Subcutaneous abdominal adipose tissue (tissue), 5 donors: Measurements from ENCODE around the gene FOSB.

Source experiments
- H3K27ac ChIP-seq: one replicate; pipeline ENCODE4 v1.7.0; 2013; ENCODE audit warnings: low read depth, mild to moderate bottlenecking, inconsistent platforms, low read length, moderate library complexity
- H3K27me3 ChIP-seq, 5 donors: one replicate each; pipeline ENCODE4 v1.7.0; 2013; ENCODE audit warnings: low read length in 5 of 5, inconsistent platforms in 1 of 5; ENCODE audit not compliant: control insufficient read depth in 5 of 5, insufficient read depth in 4 of 5
- H3K36me3 ChIP-seq, 5 donors: one replicate each; pipeline ENCODE4 v1.7.0; 2013; ENCODE audit warnings: low read length in 5 of 5; ENCODE audit not compliant: control insufficient read depth in 5 of 5, insufficient read depth in 5 of 5
- H3K4me1 ChIP-seq, 5 donors: one replicate each; pipeline ENCODE4 v1.7.0; 2013; ENCODE audit warnings: low read length in 5 of 5, mild to moderate bottlenecking in 3 of 5, moderate library complexity in 1 of 5; ENCODE audit not compliant: control insufficient read depth in 5 of 5, insufficient read depth in 5 of 5
- H3K4me3 ChIP-seq, 5 donors: one replicate each; pipeline ENCODE4 v1.7.0; 2013; ENCODE audit warnings: low read length in 5 of 5, low read depth in 1 of 5
- H3K9ac ChIP-seq, 5 donors: one replicate each; pipeline ENCODE4 v1.7.0; 2013; ENCODE audit warnings: low read length in 5 of 5, mild to moderate bottlenecking in 4 of 5, moderate library complexity in 3 of 5
- H3K9me3 ChIP-seq, 5 donors: one replicate each; pipeline ENCODE4 v1.7.0; 2013; ENCODE audit warnings: low read length in 5 of 5; ENCODE audit not compliant: control insufficient read depth in 5 of 5
- donor health status: healthy.
- donor health status: healthy.
- donor health status: healthy.
- donor health status: healthy.
- donor health status: healthy.

Gene FOSB

DNA sequence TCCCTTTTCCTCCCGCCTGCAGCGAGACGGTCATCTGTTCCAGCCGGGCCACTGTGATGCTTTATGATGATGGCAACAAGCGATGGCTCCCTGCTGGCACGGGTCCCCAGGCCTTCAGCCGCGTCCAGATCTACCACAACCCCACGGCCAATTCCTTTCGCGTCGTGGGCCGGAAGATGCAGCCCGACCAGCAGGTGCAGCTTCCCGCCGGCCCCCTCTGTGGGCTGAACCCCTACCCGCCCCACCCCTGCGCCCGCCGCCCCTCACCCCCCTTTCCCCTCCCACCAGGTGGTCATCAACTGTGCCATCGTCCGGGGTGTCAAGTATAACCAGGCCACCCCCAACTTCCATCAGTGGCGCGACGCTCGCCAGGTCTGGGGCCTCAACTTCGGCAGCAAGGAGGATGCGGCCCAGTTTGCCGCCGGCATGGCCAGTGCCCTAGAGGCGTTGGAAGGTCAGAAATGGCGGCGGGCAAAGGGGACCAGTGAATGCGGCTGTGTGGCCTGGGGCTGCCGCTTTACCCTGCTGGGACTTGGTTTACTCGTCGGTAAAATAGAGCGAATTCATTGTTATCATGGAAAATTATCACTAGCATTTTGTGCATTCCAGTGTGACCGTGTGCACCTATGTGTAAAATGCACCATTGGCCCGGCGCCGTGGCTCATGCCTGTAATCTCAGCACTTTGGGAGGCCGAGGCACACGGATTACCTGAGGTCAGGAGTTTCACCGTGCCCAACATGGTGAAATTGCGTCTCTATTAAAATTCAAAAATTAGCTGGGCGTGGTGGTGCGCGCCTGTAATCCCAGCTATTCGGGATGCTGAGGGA lies 50.1 kb downstream of the FOSB start:
- peaks cover 13 to 44% (median 33%) of the 10 kb centered on the region in 5 donors for H3K4me1 ChIP-seq
- no peak overlapping the region for H3K27ac ChIP-seq

DNA sequence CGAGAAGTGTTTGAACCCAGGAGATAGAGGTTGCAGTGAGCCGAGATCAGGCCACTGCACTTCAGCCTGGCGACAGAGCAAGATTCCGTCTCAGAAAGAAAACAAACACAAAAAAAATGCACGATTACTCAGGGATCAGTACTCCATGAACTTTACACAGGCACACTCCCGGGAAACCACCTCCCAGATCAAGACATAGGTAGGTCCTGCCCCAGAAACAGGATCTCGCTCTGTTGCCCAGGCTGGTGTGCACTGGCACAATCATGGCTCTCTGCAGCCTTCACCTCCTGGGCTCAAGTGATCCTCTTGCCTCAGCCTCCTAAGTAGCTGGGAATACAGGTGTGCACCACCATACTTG lies 50.7 kb downstream of the FOSB start:
- Histone ChIP-seq H3K9me3 (no peaks in the 10 kb centered on the region), H3K36me3 (peaks cover 0 to 55% (median 36%) of the 10 kb centered on the region in 5 donors), H3K9ac (no peak overlapping the region), H3K4me1 (peaks cover 13 to 39% (median 30%) of the 10 kb centered on the region in 5 donors), H3K4me3 (no peak overlapping the region), H3K27me3 (no peaks in the 10 kb centered on the region), H3K27ac (no peak overlapping the region)

More for the DNA sequence above, 50.1 kb downstream of the FOSB start:
- H3K27me3 ChIP-seq = no peaks in the 10 kb centered on the region
- H3K4me3 ChIP-seq = no peak overlapping the region
- H3K36me3 ChIP-seq = peaks cover 0 to 53% (median 35%) of the 10 kb centered on the region in 5 donors
- no peak overlapping the region for H3K9ac ChIP-seq
- H3K9me3 ChIP-seq = no peaks in the 10 kb centered on the region

DNA sequence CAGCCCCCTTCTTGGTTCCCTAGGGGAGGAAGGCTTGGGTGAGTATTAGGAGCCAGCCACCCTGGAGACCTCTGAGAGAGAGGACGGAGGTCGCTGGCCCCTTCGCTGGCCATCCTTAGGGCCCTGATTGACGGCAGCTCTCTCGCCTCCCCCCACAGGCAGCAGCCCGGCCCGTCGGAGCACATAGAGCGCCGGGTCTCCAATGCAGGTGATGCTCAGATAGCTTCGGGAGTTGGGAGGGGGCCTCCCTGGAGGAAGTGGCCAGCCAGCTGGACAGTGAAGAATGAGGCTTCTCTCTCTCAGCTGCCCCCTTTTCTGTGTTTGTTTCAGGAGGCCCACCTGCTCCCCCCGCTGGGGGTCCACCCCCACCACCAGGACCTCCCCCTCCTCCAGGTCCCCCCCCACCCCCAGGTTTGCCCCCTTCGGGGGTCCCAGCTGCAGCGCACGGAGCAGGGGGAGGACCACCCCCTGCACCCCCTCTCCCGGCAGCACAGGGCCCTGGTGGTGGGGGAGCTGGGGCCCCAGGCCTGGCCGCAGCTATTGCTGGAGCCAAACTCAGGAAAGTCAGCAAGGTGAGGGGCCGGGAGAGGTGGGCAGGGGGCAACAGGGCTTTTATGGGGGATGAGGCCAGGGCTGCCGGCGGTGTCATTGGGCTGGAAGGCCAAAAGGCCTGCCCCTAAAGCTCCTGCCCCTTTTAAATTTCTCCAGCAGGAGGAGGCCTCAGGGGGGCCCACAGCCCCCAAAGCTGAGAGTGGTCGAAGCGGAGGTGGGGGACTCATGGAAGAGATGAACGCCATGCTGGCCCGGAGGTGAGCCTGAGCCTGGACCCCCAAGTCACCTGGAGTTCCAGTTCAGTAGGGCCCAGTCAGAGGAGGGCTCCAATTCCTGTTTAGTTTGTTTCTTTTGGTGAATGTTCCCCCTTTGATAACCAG lies 54.5 kb downstream of the FOSB start:
- no peaks in the 10 kb centered on the region for H3K9me3 ChIP-seq
- H3K4me3 ChIP-seq = no peak overlapping the region
- H3K9ac ChIP-seq = no peak overlapping the region
- H3K4me1 ChIP-seq = peaks cover 0 to 15% (median 7%) of the 10 kb centered on the region in 5 donors
- H3K27me3 ChIP-seq = no peaks in the 10 kb centered on the region
- no peak overlapping the region for H3K27ac ChIP-seq
- peaks cover 0 to 79% (median 61%) of the 10 kb centered on the region in 5 donors for H3K36me3 ChIP-seq

DNA sequence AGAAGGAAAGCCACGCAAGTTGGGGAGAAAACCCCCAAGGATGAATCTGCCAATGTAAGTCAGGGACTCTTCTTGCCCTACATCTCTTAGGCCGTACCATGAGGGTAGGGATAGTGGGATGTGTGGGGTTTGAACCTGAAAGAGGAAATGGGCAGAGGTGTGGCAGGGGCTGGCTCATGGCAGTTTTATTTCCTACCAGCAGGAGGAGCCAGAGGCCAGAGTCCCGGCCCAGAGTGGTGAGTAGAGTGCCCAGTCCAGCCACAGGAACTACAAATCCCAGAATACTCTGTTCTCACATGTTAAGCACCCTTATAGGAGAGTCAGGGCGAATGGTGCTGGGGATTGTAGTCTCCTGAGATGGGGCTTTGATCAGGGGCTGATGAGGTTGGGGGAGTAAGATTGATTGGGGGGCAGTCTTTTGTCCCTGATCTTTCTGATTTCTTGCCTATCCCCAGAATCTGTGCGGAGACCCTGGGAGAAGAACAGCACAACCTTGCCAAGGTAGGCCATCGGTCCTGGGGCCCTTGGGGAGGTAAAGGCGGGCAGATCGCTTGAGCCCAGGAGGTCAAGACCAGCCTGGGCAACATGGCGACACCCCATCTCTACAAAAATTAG lies 56.0 kb downstream of the FOSB start:
- peaks cover 0 to 6% (median 0%) of the 10 kb centered on the region in 5 donors for H3K27me3 ChIP-seq
- peaks cover 0 to 66% (median 50%) of the 10 kb centered on the region in 5 donors for H3K36me3 ChIP-seq
- H3K9me3 ChIP-seq = no peaks in the 10 kb centered on the region
- no peak overlapping the region for H3K4me3 ChIP-seq
- no peak overlapping the region for H3K27ac ChIP-seq
- no peak overlapping the region for H3K9ac ChIP-seq
- H3K4me1 ChIP-seq = peaks cover 0 to 25% (median 16%) of the 10 kb centered on the region in 5 donors

DNA sequence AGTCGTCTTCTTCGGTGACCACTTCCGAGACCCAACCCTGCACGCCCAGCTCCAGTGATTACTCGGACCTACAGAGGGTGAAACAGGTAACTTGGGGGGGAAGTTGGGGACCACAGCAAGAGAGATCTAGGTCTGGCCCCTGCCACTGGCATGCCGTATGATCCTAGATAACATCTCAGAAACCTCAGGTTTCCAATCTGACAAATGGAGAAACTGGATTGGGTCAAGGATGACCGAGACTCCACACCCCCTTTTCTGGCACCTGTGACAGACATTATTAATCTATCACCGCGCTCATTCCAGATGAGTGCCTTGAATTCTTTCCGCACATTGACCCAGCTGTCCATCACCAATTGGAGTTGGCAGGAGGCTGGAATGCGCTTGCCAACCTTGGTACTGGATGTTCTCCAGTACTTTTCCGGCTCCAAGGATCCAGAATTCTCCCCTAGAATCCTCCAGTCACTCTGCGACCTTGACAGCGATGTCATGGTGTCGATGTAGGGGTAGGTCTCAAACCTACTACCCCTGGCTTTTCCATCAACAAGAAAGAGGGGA lies 56.9 kb downstream of the FOSB start:
- Histone ChIP-seq H3K27me3 (peaks cover 0 to 14% (median 8%) of the 10 kb centered on the region in 5 donors), H3K4me1 (peaks cover 0 to 33% (median 23%) of the 10 kb centered on the region in 5 donors), H3K9me3 (no peaks in the 10 kb centered on the region), H3K9ac (no peak overlapping the region), H3K4me3 (no peak overlapping the region), H3K27ac (no peak overlapping the region), H3K36me3 (peaks cover 0 to 62% (median 49%) of the 10 kb centered on the region in 5 donors)
